AG04449 (cell line): Measurements from ENCODE around the gene RILP.

Source experiments
- CTCF ChIA-PET: fragments of 350-600 bp; formaldehyde crosslinking; extraction: SDS; loops from one replicate; lab custom pipeline; 2021; ENCODE audit warnings: antibody characterized with exemption; lab: Yijun Ruan, JAX
- POLR2A ChIA-PET: fragments of 400-600, 350-600 bp; formaldehyde crosslinking; extraction: SDS; loops from one replicate; lab custom pipeline; 2020; ENCODE audit warnings: antibody characterized with exemption, inconsistent platforms; lab: Yijun Ruan, JAX
- DNase-seq: peaks from one replicate; pipeline ENCODE4 v3.0.0-alpha.2; 2010; ENCODE audit warnings: low read depth, low spot score
- H3K4me3 ChIP-seq: 2 replicates; pipeline ENCODE4 v1.5.1; 2011; ENCODE audit warnings: low read depth, mild to moderate bottlenecking, control low read depth, low read length
- CTCF ChIP-seq: IDR thresholded peaks from one replicate; pipeline ENCODE4 v1.5.1; 2011; ENCODE audit warnings: mild to moderate bottlenecking, moderate library complexity, low read length, control low read depth, inconsistent platforms; ENCODE audit not compliant: insufficient read depth; ENCODE audit errors: missing control alignments

RILP gene

GRCh38 chr17:1627182-1627981, 22.3 kb downstream of the RILP start:
- DNase-seq = no peak
- TF ChIP-seq CTCF = no peak
- CTCF ChIA-PET = interaction anchor here (0.9 to 2.3 kb wide), 5 partner anchors 12 to 53 kb away, joined by 3 to 12 read pairs (median 4); partner anchors contain the start of gene RILP
- H3K4me3 ChIP-seq = peak overlapping the region; percentile 71
- POLR2A ChIA-PET = no interaction called here

GRCh38 chr17:1626333-1626732, 23.3 kb downstream of the RILP start:
- no peak for DNase-seq
- no peak for TF ChIP-seq CTCF
- ChIA-PET CTCF (interaction anchor here (0.9 to 2.3 kb wide), 3 partner anchors 8 to 31 kb away, joined by 3 to 12 read pairs (median 5); partner anchors contain the start of gene RILP), POLR2A (interaction anchor here (0.6 kb wide), 1 partner anchor 11 kb away, joined by 3 read pairs; no protein-coding TSS in a partner anchor)
- H3K4me3 ChIP-seq = no peak overlapping the region

- H3K4me3 ChIP-seq = no peak overlapping the region
- no peak for DNase-seq
- ChIA-PET CTCF (interaction anchor here (1.0 to 2.3 kb wide), 2 partner anchors 7 to 23 kb away, joined by 5 to 12 read pairs; partner anchors contain the start of gene RILP), POLR2A (no interaction called here)
- no peak for TF ChIP-seq CTCF
Observed at GRCh38 chr17:1625581-1625980, 24.1 kb downstream of the RILP start.

GRCh38 chr17:1625053-1625452, 24.6 kb downstream of the RILP start:
- TF ChIP-seq CTCF = no peak
- POLR2A ChIA-PET = no interaction called here
- H3K4me3 ChIP-seq = no peak overlapping the region
- CTCF ChIA-PET = interaction anchor here (0.7 to 2.3 kb wide), 2 partner anchors 24 to 51 kb away, joined by 3 to 12 read pairs; partner anchors contain the start of gene RILP
- no peak for DNase-seq

- CTCF ChIA-PET = interaction anchor here (0.5 to 2.3 kb wide), 3 partner anchors 24 to 390 kb away, joined by 3 to 12 read pairs (median 3); partner anchors contain the start of gene RILP
- no peak for TF ChIP-seq CTCF
- H3K4me3 ChIP-seq = no peak overlapping the region
- POLR2A ChIA-PET = no interaction called here
- no peak for DNase-seq
Observed at GRCh38 chr17:1624650-1625049, 25.0 kb downstream of the RILP start.

DNA sequence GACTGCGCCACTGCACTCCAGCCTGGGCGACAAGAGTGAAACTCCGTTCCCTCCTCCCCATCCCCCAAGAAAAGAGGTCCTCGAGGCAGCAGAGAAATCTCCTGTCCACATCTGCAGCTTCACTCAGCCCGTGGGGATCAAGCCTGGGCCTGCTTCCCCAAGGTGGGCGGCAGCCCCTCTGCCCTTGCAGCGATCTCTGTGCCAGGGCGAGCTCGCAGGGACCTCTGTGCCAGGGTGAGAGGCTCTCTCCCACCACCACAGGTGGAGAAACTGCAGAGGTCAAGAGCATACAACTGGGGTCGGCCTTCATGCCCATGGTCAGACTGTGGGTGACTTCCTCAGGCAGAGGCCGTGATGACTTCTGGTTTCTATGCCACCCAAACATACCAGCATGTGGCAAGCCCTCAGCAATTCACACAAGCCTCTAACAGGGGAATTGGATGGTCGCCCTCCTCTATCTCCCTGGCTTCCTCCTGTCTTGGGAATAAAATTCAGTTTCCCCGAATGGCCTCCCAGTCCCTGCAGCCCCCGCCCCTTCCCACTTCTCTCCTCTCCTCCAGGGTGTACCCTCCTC, 26.5 kb downstream of the RILP start:
- POLR2A ChIA-PET = no interaction called here
- no peak overlapping the region for H3K4me3 ChIP-seq
- CTCF ChIA-PET = no interaction called here
- DNase-seq = no peak
- TF ChIP-seq CTCF = no peak
